DOHH2 (cell line): Measurements from ENCODE around the gene RASGRP3.

Experiments
- CTCF ChIP-seq: fragments of 200-600 bp; sonication (generic); IDR thresholded peaks from one replicate; pipeline ENCODE4 v1.5.1; 2014; ENCODE audit warnings: antibody characterized with exemption, mild to moderate bottlenecking, low read depth, low read length; ENCODE audit not compliant: poor library complexity, severe bottlenecking
- EZH2phosphoT487 ChIP-seq: fragments of 200-600 bp; sonication (generic); IDR thresholded peaks from 2 replicates; pipeline ENCODE4 v1.6.1; 2017; ENCODE audit warnings: borderline replicate concordance, mild to moderate bottlenecking, antibody characterized with exemption, low read length, moderate library complexity, mixed read lengths

- TF ChIP-seq CTCF (no peak), EZH2phosphoT487 (no peak)
These were observed 25.2 kb upstream of the RASGRP3 start for GRCh38 chr2:33451214-33451613.
